Measurements from ENCODE around the gene KISS1. TPM values are rescaled to one million over a fixed set of nuclear protein-coding genes. Genes with fewer than 3 reads are reported as not detected.

The KISS1 gene
- total RNA-seq, 6 donors from 2014 or later: 0.91 to 6.5 TPM; not detected in 4

GRCh38 chr1:204181116-204181515 is 15.2 kb downstream of the KISS1 start:
- ATAC-seq (ENCODE audit: low FRiP score in 2 of 2) (no peak), DNase-seq (no peak)
- Histone ChIP-seq H3K27ac (no peak overlapping the region), H3K27me3 (no peaks in the 10 kb centered on the region), H3K4me3 (no peak overlapping the region), H3K4me1 (no peaks in the 10 kb centered on the region), H3K9me3 (no peaks in the 10 kb centered on the region), H3K36me3 (no peaks in the 10 kb centered on the region)
- WGBS, 2 donors: 53 to 56% methylated on average over 1 of the region's 1 CpG
- TF ChIP-seq EP300 (IDR thresholded peaks at IDR 0.05): no peak
- TF ChIP-seq POLR2AphosphoS5 (IDR thresholded peaks at IDR 0.05): no peak
- TF ChIP-seq POLR2A (IDR thresholded peaks at IDR 0.05): no peak
- TF ChIP-seq CTCF (IDR thresholded peaks at IDR 0.05): no peak

- no peaks in the 10 kb centered on the region for H3K9me3 ChIP-seq
- no peaks in the 10 kb centered on the region for H3K4me1 ChIP-seq
- H3K4me3 ChIP-seq: no peak overlapping the region
- no peak for ATAC-seq (ENCODE audit: low FRiP score in 2 of 2)
- H3K27ac ChIP-seq: no peak overlapping the region
- H3K27me3 ChIP-seq: no peaks in the 10 kb centered on the region
- H3K36me3 ChIP-seq: no peaks in the 10 kb centered on the region
- TF ChIP-seq POLR2AphosphoS5 (IDR thresholded peaks at IDR 0.05): no peak
- no peak for TF ChIP-seq CTCF (IDR thresholded peaks at IDR 0.05)
- TF ChIP-seq POLR2A (IDR thresholded peaks at IDR 0.05): no peak
- no peak for TF ChIP-seq EP300 (IDR thresholded peaks at IDR 0.05)
- no peak for DNase-seq
- WGBS, 2 donors: 77 to 79% methylated on average over 6 of the region's 6 CpGs
Measured at GRCh38 chr1:204180133-204180532, 16.2 kb downstream of the KISS1 start.

- ATAC-seq (ENCODE audit: low FRiP score in 2 of 2) (peak in 1 of 2 donors; percentile 20), DNase-seq (no peak)
- Histone ChIP-seq H3K4me1 (no peaks in the 10 kb centered on the region), H3K27ac (no peak overlapping the region), H3K36me3 (no peaks in the 10 kb centered on the region), H3K9me3 (no peaks in the 10 kb centered on the region), H3K4me3 (no peak overlapping the region), H3K27me3 (no peaks in the 10 kb centered on the region)
- TF ChIP-seq POLR2A (IDR thresholded peaks at IDR 0.05) (no peak), EP300 (IDR thresholded peaks at IDR 0.05) (no peak), CTCF (IDR thresholded peaks at IDR 0.05) (no peak), POLR2AphosphoS5 (IDR thresholded peaks at IDR 0.05) (no peak)
- 82 to 84% methylated on average over 4 to 7 of the region's 7 CpGs for WGBS, 2 donors
Measured at GRCh38 chr1:204178487-204179281, 17.6 kb downstream of the KISS1 start.

DNA sequence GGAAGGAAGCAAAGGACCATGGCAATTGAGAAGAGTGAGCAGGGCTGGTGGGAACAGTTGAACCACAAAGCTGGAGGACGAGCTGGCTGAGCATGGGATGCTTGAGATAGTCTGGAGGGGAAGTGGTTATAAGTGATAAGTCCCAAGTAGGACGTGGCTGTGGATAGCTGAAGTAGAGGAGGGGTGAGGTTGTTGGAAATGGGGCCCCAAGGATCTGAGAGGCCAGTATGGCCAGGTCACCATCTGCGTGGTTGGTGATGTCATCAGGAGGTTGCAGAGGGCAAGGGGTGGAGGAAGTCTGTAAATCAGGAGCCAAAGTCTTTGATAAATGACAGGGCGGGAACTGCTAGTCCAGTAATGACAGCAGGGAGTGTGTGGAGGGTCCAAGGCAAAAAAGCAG is 19.2 kb downstream of the KISS1 start:
- no peak for ATAC-seq (ENCODE audit: low FRiP score in 2 of 2)
- Histone ChIP-seq H3K27me3 (no peaks in the 10 kb centered on the region), H3K9me3 (no peaks in the 10 kb centered on the region), H3K27ac (no peak overlapping the region), H3K4me1 (no peaks in the 10 kb centered on the region), H3K4me3 (no peak overlapping the region), H3K36me3 (no peaks in the 10 kb centered on the region)
- 46 to 50% methylated on average over 4 of the region's 4 CpGs for WGBS, 2 donors
- no peak for DNase-seq
- no peak for TF ChIP-seq EP300 (IDR thresholded peaks at IDR 0.05)
- TF ChIP-seq POLR2AphosphoS5 (IDR thresholded peaks at IDR 0.05): no peak

DNA sequence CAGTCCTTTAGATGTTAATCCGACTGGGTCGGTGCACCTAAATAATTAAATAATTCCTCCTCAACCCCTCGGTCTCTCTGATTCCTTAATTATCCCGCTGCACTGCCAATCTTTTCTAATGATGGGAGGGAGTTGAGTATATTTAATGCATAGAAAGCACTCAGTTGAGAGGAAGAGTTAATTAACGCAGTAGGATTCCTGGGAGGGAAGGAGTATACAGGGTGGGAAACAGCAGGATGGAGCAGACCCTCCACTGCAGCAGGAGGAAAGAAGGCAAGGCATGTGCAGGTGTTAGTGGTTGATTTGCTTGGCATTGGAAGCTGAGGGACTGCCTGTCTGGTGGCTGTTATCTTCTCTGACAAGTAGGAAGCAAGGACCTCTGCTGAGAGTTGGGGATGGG is 20.2 kb downstream of the KISS1 start:
- Histone ChIP-seq H3K36me3 (no peaks in the 10 kb centered on the region), H3K27me3 (no peaks in the 10 kb centered on the region), H3K27ac (no peak overlapping the region), H3K4me3 (no peak overlapping the region), H3K9me3 (no peaks in the 10 kb centered on the region), H3K4me1 (no peaks in the 10 kb centered on the region)
- DNase-seq (no peak), ATAC-seq (ENCODE audit: low FRiP score in 2 of 2) (no peak)
- WGBS, 2 donors: 84 to 86% methylated on average over 5 of the region's 5 CpGs
- no peak for TF ChIP-seq POLR2A (IDR thresholded peaks at IDR 0.05)
- no peak for TF ChIP-seq POLR2AphosphoS5 (IDR thresholded peaks at IDR 0.05)
- no peak for TF ChIP-seq CTCF (IDR thresholded peaks at IDR 0.05)
- no peak for TF ChIP-seq EP300 (IDR thresholded peaks at IDR 0.05)
